GM23338 (cell line): ENCODE measurements around the gene RNASE3. TPM values are rescaled to one million over a fixed set of nuclear protein-coding genes. Genes with fewer than 3 reads are reported as not detected.

Experiments used
- ATAC-seq: fragments of 200-7000 bp; cut with Tn5 transposase; 3 replicates; pipeline ENCODE4 v1.9.1; 2020
- DNase-seq: peaks from one replicate; pipeline ENCODE4 v3.0.0-alpha.2; 2015; ENCODE audit warnings: low spot score
- H2AFZ ChIP-seq: fragments of 200-600 bp; sonication (generic); 2 replicates; pipeline ENCODE4 v1.8.0; 2016; ENCODE audit warnings: antibody characterized with exemption, mild to moderate bottlenecking, moderate library complexity
- H3F3A ChIP-seq: fragments of 200-600 bp; sonication (generic); replicated peaks from 2 replicates; pipeline ENCODE4 v1.8.0; 2017; ENCODE audit warnings: antibody characterized with exemption, mixed run types, low read depth
- H3K27ac ChIP-seq: fragments of 200-600 bp; sonication (generic); 2 replicates; pipeline ENCODE4 v1.6.1; 2016; ENCODE audit warnings: low read depth
- H3K27me3 ChIP-seq: fragments of 200-600 bp; sonication (generic); 2 replicates; pipeline ENCODE4 v1.8.0; 2016; ENCODE audit warnings: mild to moderate bottlenecking, mixed run types, moderate library complexity; ENCODE audit not compliant: insufficient read depth
- H3K36me3 ChIP-seq: fragments of 200-600 bp; sonication (generic); 2 replicates; pipeline ENCODE4 v1.8.0; 2016; ENCODE audit warnings: mild to moderate bottlenecking; ENCODE audit not compliant: insufficient read depth
- H3K4me1 ChIP-seq: fragments of 200-600 bp; sonication (generic); 2 replicates; pipeline ENCODE4 v1.8.0; 2016; ENCODE audit warnings: mild to moderate bottlenecking, moderate library complexity; ENCODE audit not compliant: insufficient read depth
- H3K4me2 ChIP-seq: fragments of 200-600 bp; sonication (generic); 2 replicates; pipeline ENCODE4 v1.7.1; 2017; ENCODE audit warnings: mixed run types
- H3K4me3 ChIP-seq: fragments of 200-600 bp; sonication (generic); 2 replicates; pipeline ENCODE4 v1.6.1; 2016; ENCODE audit warnings: mixed run types
- H3K79me2 ChIP-seq: fragments of 200-600 bp; sonication (generic); replicated peaks from 2 replicates; pipeline ENCODE4 v1.8.0; 2017; ENCODE audit warnings: mild to moderate bottlenecking; ENCODE audit not compliant: insufficient read depth
- H3K9me2 ChIP-seq: fragments of 200-600 bp; sonication (generic); 2 replicates; pipeline ENCODE4 v1.8.0; 2017; ENCODE audit not compliant: insufficient read depth
- H4K20me1 ChIP-seq: fragments of 200-600 bp; sonication (generic); replicated peaks from 2 replicates; pipeline ENCODE4 v1.8.0; 2017; ENCODE audit warnings: mild to moderate bottlenecking; ENCODE audit not compliant: insufficient read depth
- H3K27ac Mint-ChIP-seq: 2 replicates; pipeline ENCODE4 v1.8.0; 2020; ENCODE audit warnings: inconsistent platforms, mild to moderate bottlenecking, moderate library complexity, mixed read lengths
- H3K27me3 Mint-ChIP-seq: 3 replicates; pipeline ENCODE4 v1.8.0; 2022; ENCODE audit warnings: low read depth, mild to moderate bottlenecking, moderate library complexity, mixed read lengths, inconsistent platforms; ENCODE audit not compliant: insufficient read depth, poor library complexity
- H3K36me3 Mint-ChIP-seq: 3 replicates; pipeline ENCODE4 v1.8.0; 2021; ENCODE audit warnings: low read depth, mild to moderate bottlenecking, inconsistent platforms, moderate library complexity, mixed read lengths
- H3K4me1 Mint-ChIP-seq: 3 replicates; pipeline ENCODE4 v1.8.0; 2020; ENCODE audit warnings: mild to moderate bottlenecking, inconsistent platforms, mixed read lengths
- H3K4me3 Mint-ChIP-seq: 3 replicates; pipeline ENCODE4 v1.8.0; 2021; ENCODE audit warnings: moderate library complexity, mild to moderate bottlenecking, inconsistent platforms, mixed read lengths
- H3K9me3 Mint-ChIP-seq: 3 replicates; pipeline ENCODE4 v1.8.0; 2020; ENCODE audit warnings: moderate library complexity, mild to moderate bottlenecking, inconsistent platforms, mixed read lengths
- CTCF ChIP-seq, 2 experiments: fragments of 200-600 bp in 1 of 2; sonication (generic) in 1 of 2; conservative IDR thresholded peaks; 2 replicates each; pipeline versions ENCODE4 v1.5.1 to v1.6.1; 2016 to 2017; ENCODE audit warnings: antibody characterized with exemption in 2 of 2, low read depth in 2 of 2, mild to moderate bottlenecking in 2 of 2, moderate library complexity in 1 of 2
- STAT1 ChIP-seq: IDR thresholded peaks from one replicate; pipeline ENCODE4 v1.6.1; 2016; ENCODE audit warnings: antibody characterized with exemption; ENCODE audit not compliant: unreplicated experiment
- ZNF114 ChIP-seq: fragments of 250-450 bp; sonication (Bioruptor Pico); IDR thresholded peaks from 2 replicates; pipeline ENCODE4 v1.5.0; 2020; ENCODE audit warnings: mild to moderate bottlenecking, moderate library complexity
- ZNF462 ChIP-seq: fragments of 250-450 bp; sonication (Bioruptor Pico); IDR thresholded peaks from 2 replicates; pipeline ENCODE4 v1.5.0; 2020; ENCODE audit warnings: mild to moderate bottlenecking, moderate library complexity
- polyA plus RNA-seq: library from polyadenylated mRNA; unstranded; fragments of >200 nt; fragmentation: Nextera tagmentation; extraction: Ambion mirVana; gene quantifications from 2 replicates; pipeline ENCODE4 v1.2.1, GENCODE V29; 2016
- total RNA-seq: library from RNA; depleted of rRNA; stranded (reverse); fragments of >200 nt; shearing (Covaris generic); gene quantifications from 2 replicates; pipeline ENCODE4 v1.2.3, GENCODE V29; 2014

Gene RNASE3
- total and polyA plus RNA-seq, 2 experiments from 2014 or later: not detected

- Histone ChIP-seq H3K9me2 (no peaks in the 10 kb centered on the region), H3K4me3 (peak overlapping the region; percentile 25; the same call in 1 of the 2 replicates), H3K36me3 (no peaks in the 10 kb centered on the region), H3K27ac (no peak overlapping the region), H3K27me3 (no peaks in the 10 kb centered on the region), H4K20me1 (no peaks in the 10 kb centered on the region), H3F3A (no peaks in the 10 kb centered on the region), H3K4me1 (peaks cover 8% of the 10 kb centered on the region; the same call in 1 of the 2 replicates), H3K4me2 (peak overlapping the region; percentile 58), H3K79me2 (no peaks in the 10 kb centered on the region), H2AFZ (peak overlapping the region; percentile 94)
- DNase-seq (peak; percentile 87), ATAC-seq (peak; percentile 93)
- peak; percentile 65 to 97 for TF ChIP-seq CTCF (conservative IDR thresholded peaks at IDR 0.05; ENCODE audit: low read depth in 2 of 2)
- TF ChIP-seq STAT1: no peak
- no peak for TF ChIP-seq ZNF114 (CRISPR knock-in tag)
- no peak for TF ChIP-seq ZNF462 (CRISPR knock-in tag)
- no peak overlapping the region for H3K4me3 Mint-ChIP-seq
- H3K27ac Mint-ChIP-seq: peak overlapping the region; percentile 43; the same call in 1 of the 2 replicates
- H3K27me3 Mint-ChIP-seq: peaks cover 3% of the 10 kb centered on the region
- peaks cover 10% of the 10 kb centered on the region; the same call in 1 of the 3 replicates for H3K9me3 Mint-ChIP-seq
- peaks cover 17% of the 10 kb centered on the region for H3K4me1 Mint-ChIP-seq
- H3K36me3 Mint-ChIP-seq: no peaks in the 10 kb centered on the region; the same call in 1 of the 3 replicates
Observed at GRCh38 chr14:20857630-20858261, 33.4 kb upstream of the RNASE3 start.
